IMR-90 (cell line): Measurements from ENCODE around the gene GSTA2. TPM values are rescaled to one million over a fixed set of nuclear protein-coding genes. Genes with fewer than 3 reads are reported as not detected.

Experiments used
- ATAC-seq: fragments of 200-7000 bp; cut with Tn5 transposase; 2 replicates; pipeline ENCODE4 v1.9.1; 2020; ENCODE audit warnings: low read depth, mild to moderate bottlenecking, moderate library complexity
- BruUV-seq: library from RNA; stranded (reverse); fragments of 400-500 nt; replicated peaks from 2 replicates; lab custom pipeline; 2021; lab: Mats Ljungman, UMichigan
- CTCF ChIA-PET: fragments of 300-600 bp; formaldehyde crosslinking; extraction: SDS; loops from one replicate; lab custom pipeline; 2021; ENCODE audit warnings: antibody characterized with exemption; lab: Yijun Ruan, JAX
- POLR2A ChIA-PET: fragments of 300-600 bp; sonication (Branson Sonifier 250); formaldehyde crosslinking; loops from one replicate; lab custom pipeline; 2022; ENCODE audit warnings: antibody characterized with exemption; ENCODE audit not compliant: unreplicated experiment; lab: Charles Lee
- DNase-seq: peaks from one replicate; pipeline ENCODE4 v3.0.0; 2013
- H2AFZ ChIP-seq: replicated peaks from 2 replicates; pipeline ENCODE3; 2013; ENCODE audit warnings: low read length, mild to moderate bottlenecking; ENCODE audit not compliant: poor library complexity
- H2AK5ac ChIP-seq: 2 replicates; pipeline ENCODE4 v1.6.1; 2013; ENCODE audit warnings: low read depth, low read length, inconsistent platforms
- H2AK9ac ChIP-seq: replicated peaks from 2 replicates; pipeline ENCODE3; 2013; ENCODE audit warnings: mild to moderate bottlenecking, low read depth, low read length, moderate library complexity; ENCODE audit not compliant: poor library complexity
- H2BK120ac ChIP-seq: 2 replicates; pipeline ENCODE4 v1.6.1; 2013; ENCODE audit warnings: low read depth, low read length, inconsistent platforms
- H2BK15ac ChIP-seq: 3 replicates; pipeline ENCODE4 v1.6.1; 2013; ENCODE audit warnings: low read depth, low read length, inconsistent platforms
- H2BK20ac ChIP-seq: 2 replicates; pipeline ENCODE4 v1.6.1; 2013; ENCODE audit warnings: low read depth, mild to moderate bottlenecking, inconsistent platforms, low read length, moderate library complexity
- H2BK5ac ChIP-seq: 2 replicates; pipeline ENCODE4 v1.6.1; 2013; ENCODE audit warnings: mild to moderate bottlenecking, low read depth, low read length, inconsistent platforms; ENCODE audit not compliant: poor library complexity, severe bottlenecking
- H3K14ac ChIP-seq: replicated peaks from 2 replicates; pipeline ENCODE4 v1.6.1; 2013; ENCODE audit warnings: low read depth, low read length, inconsistent platforms
- H3K18ac ChIP-seq: 2 replicates; pipeline ENCODE4 v1.6.1; 2013; ENCODE audit warnings: low read depth, low read length, control low read depth
- H3K23ac ChIP-seq: 2 replicates; pipeline ENCODE4 v1.6.1; 2013; ENCODE audit warnings: low read depth, low read length, inconsistent platforms
- H3K27ac ChIP-seq: 2 replicates; pipeline ENCODE4 v1.5.1; 2013; ENCODE audit warnings: mild to moderate bottlenecking, control low read depth, low read length; ENCODE audit not compliant: insufficient read depth
- H3K27me3 ChIP-seq: 2 replicates; pipeline ENCODE4 v1.6.1; 2013; ENCODE audit warnings: low read length; ENCODE audit not compliant: control insufficient read depth, insufficient read depth
- H3K36me3 ChIP-seq: 2 replicates; pipeline ENCODE4 v1.6.1; 2013; ENCODE audit warnings: low read length, mixed read lengths; ENCODE audit not compliant: control insufficient read depth, insufficient read depth
- H3K4ac ChIP-seq: 2 replicates; pipeline ENCODE4 v1.6.1; 2013; ENCODE audit warnings: low read depth, low read length, inconsistent platforms
- H3K4me1 ChIP-seq: 2 replicates; pipeline ENCODE4 v1.6.1; 2013; ENCODE audit warnings: low read length, mixed read lengths; ENCODE audit not compliant: control insufficient read depth, insufficient read depth
- H3K4me2 ChIP-seq: 2 replicates; pipeline ENCODE4 v1.6.1; 2013; ENCODE audit warnings: low read depth, mild to moderate bottlenecking, control low read depth, low read length, moderate library complexity
- H3K4me3 ChIP-seq: 2 replicates; pipeline ENCODE4 v1.5.1; 2013; ENCODE audit warnings: low read depth, mild to moderate bottlenecking, control low read depth, low read length, moderate library complexity; ENCODE audit not compliant: insufficient read depth
- H3K56ac ChIP-seq: 2 replicates; pipeline ENCODE4 v1.6.1; 2013; ENCODE audit warnings: low read length, inconsistent platforms; ENCODE audit not compliant: insufficient read depth; ENCODE audit errors: extremely low read depth
- H3K79me1 ChIP-seq, 2 experiments: 2 replicates each; pipeline ENCODE4 v1.6.1; 2013; ENCODE audit warnings: low read length in 2 of 2, inconsistent platforms in 1 of 2, low read depth in 1 of 2
- H3K9ac ChIP-seq: 2 replicates; pipeline ENCODE4 v1.6.1; 2013; ENCODE audit warnings: low read depth, low read length, control low read depth
- H3K9me1 ChIP-seq: 2 replicates; pipeline ENCODE4 v1.6.1; 2013; ENCODE audit warnings: low read length, inconsistent platforms; ENCODE audit not compliant: insufficient read depth
- H3K9me3 ChIP-seq: 2 replicates; pipeline ENCODE4 v1.6.1; 2013; ENCODE audit warnings: low read length; ENCODE audit not compliant: control insufficient read depth, insufficient read depth
- H4K20me1 ChIP-seq: 2 replicates; pipeline ENCODE4 v1.6.1; 2013; ENCODE audit warnings: low read length, inconsistent platforms; ENCODE audit not compliant: insufficient read depth
- H4K5ac ChIP-seq: 2 replicates; pipeline ENCODE4 v1.6.1; 2013; ENCODE audit warnings: mild to moderate bottlenecking, low read depth, low read length, control low read depth
- H4K8ac ChIP-seq, 2 experiments: 2 replicates each; pipeline ENCODE4 v1.6.1; 2013; ENCODE audit warnings: low read depth in 2 of 2, low read length in 2 of 2, control low read depth in 1 of 2, inconsistent platforms in 1 of 2
- H4K91ac ChIP-seq: 2 replicates; pipeline ENCODE4 v1.6.1; 2013; ENCODE audit warnings: low read depth, low read length, inconsistent platforms; ENCODE audit not compliant: insufficient read depth
- CEBPB ChIP-seq: IDR thresholded peaks from 2 replicates; pipeline ENCODE4 v1.6.1; 2012; ENCODE audit warnings: low read depth, low read length, improper control_type of control experiment
- CHD1 ChIP-seq: IDR thresholded peaks from 2 replicates; pipeline ENCODE4 v1.6.1; 2012; ENCODE audit warnings: low read depth, low read length, improper control_type of control experiment
- CTCF ChIP-seq: conservative IDR thresholded peaks from 2 replicates; pipeline ENCODE4 v1.5.1; 2012; ENCODE audit warnings: mild to moderate bottlenecking, low read depth, low read length, improper control_type of control experiment
- FOS ChIP-seq: fragments of 150-350 bp; IDR thresholded peaks from 2 replicates; pipeline ENCODE4 v1.6.1; 2016; ENCODE audit warnings: low read depth, low read length
- MAFK ChIP-seq: IDR thresholded peaks from 2 replicates; pipeline ENCODE4 v1.6.1; 2012; ENCODE audit warnings: low read depth, low read length, improper control_type of control experiment
- MAZ ChIP-seq: IDR thresholded peaks from 2 replicates; pipeline ENCODE4 v1.6.1; 2012; ENCODE audit warnings: low read depth, mild to moderate bottlenecking, low read length, improper control_type of control experiment, moderate library complexity, borderline replicate concordance
- NFE2L2 ChIP-seq: fragments of 150-350 bp; IDR thresholded peaks from 2 replicates; pipeline ENCODE4 v1.6.1; 2016; ENCODE audit warnings: low read depth, mild to moderate bottlenecking, low read length
- RFX5 ChIP-seq: IDR thresholded peaks from 2 replicates; pipeline ENCODE4 v1.8.0; 2012; ENCODE audit warnings: low read depth, mild to moderate bottlenecking, low read length, moderate library complexity
- SMC3 ChIP-seq: fragments of 150-350 bp; IDR thresholded peaks from 2 replicates; pipeline ENCODE4 v1.6.1; 2016; ENCODE audit warnings: low read depth, mild to moderate bottlenecking, antibody characterized with exemption, low read length, moderate library complexity
- WGBS, 2 experiments: methylation state at CpG; one replicate each; pipeline versions ENCODE4 v1.1.5 to v1.1.7; 2013; ENCODE audit warnings: missing lambda C conversion rate in 2 of 2; ENCODE audit not compliant: insufficient read length in 1 of 2; ENCODE audit errors: extremely low coverage in 2 of 2; 5-methylcytosine and 5-hydroxymethylcytosine counted together
- dilution Hi-C: fragments of 300-500 bp; cut with HindIII; formaldehyde crosslinking; loops from one replicate; pipeline ENCODE4 v1.14.3; 2018; ENCODE audit warnings: low sequenced_read_pairs; ENCODE audit not compliant: unreplicated experiment
- in situ Hi-C: fragments of 300-500 bp; cut with MboI; formaldehyde crosslinking; loops from 3 replicates; pipeline ENCODE4 v1.14.3; 2019; ENCODE audit warnings: low sequenced_read_pairs, inconsistent platforms, mixed read lengths
- intact Hi-C: fragments of 100-400 bp; cut with micrococcal nuclease; formaldehyde crosslinking; loops from 2 replicates; pipeline ENCODE4 v1.10.0; 2022
- polyA plus RNA-seq, 3 experiments: library from polyadenylated mRNA; depleted of rRNA; stranded (reverse); fragments of >200 nt; gene quantifications; 2 replicates each; pipeline ENCODE4 v1.2.3, GENCODE V29; 2012; ENCODE audit warnings: low replicate concordance in 1 of 3
- total RNA-seq: library from RNA; depleted of rRNA; stranded (reverse); fragments of >200 nt; gene quantifications from 2 replicates; pipeline ENCODE4 v1.2.3, GENCODE V29; 2012
- TF ChIP-seq, protein P1 (sequence below): fragments of 150-350 bp; IDR thresholded peaks from 2 replicates; pipeline ENCODE4 v1.6.1; 2016; ENCODE audit warnings: low read depth, mild to moderate bottlenecking, low read length, moderate library complexity, borderline replicate concordance

Gene GSTA2
- total and polyA plus RNA-seq, 2 of the 4 experiments (the other 2 are of a cell fraction) = not detected

DNA sequence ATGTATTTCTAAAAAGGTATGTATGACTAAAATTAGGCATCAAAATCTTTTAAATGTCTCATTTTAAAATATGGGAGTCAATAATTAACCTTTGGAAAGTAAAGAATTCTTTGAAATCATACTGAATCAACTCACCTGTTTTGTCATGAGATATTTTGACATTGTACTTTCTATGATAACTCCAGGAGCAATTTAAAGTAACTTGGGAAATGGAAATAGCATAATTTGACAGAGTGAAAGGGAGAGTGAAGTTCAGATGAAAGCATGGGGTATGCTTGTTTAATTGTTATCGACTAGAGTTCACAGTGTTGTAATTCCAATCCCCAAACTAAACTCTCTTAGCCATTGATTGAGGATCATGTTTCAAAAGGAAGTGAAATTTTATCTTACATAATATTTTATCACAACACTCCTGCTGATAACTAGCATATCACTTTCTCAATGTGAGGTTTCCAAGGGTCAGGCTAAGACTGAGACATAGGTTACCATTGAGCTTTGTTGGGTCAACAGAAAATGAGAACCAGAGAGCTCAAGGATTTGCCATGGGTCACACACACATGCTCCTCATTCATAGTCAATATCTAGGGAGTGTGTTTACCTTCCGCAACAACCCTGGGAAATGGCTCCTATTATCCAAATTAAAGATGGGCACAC is 38.0 kb upstream of the GSTA2 start:
- Histone ChIP-seq H2AFZ (no peak overlapping the region), H3K4ac (no peak overlapping the region), H3K79me1 (no peaks in the 10 kb centered on the region), H3K9ac (no peak overlapping the region), H2BK120ac (no peak overlapping the region), H3K27ac (no peak overlapping the region), H4K20me1 (no peaks in the 10 kb centered on the region), H3K9me3 (no peaks in the 10 kb centered on the region), H3K36me3 (no peaks in the 10 kb centered on the region), H4K5ac (no peak overlapping the region), H3K4me3 (no peak overlapping the region), H4K91ac (no peak overlapping the region), H3K4me1 (no peaks in the 10 kb centered on the region), H2BK15ac (no peak overlapping the region), H3K18ac (no peak overlapping the region), H3K9me1 (no peaks in the 10 kb centered on the region), H2BK5ac (no peak overlapping the region), H3K14ac (no peak overlapping the region), H3K23ac (no peak overlapping the region), H2BK20ac (no peak overlapping the region), H3K56ac (no peak overlapping the region), H2AK9ac (no peak overlapping the region), H2AK5ac (no peak overlapping the region), H4K8ac (no peak overlapping the region), H3K4me2 (no peak overlapping the region), H3K27me3 (peaks cover 6% of the 10 kb centered on the region)
- in situ Hi-C loops = no loop called here
- no TSS peak for BruUV-seq
- POLR2A ChIA-PET = no interaction called here
- no peak for TF ChIP-seq CTCF
- TF ChIP-seq MAZ = no peak
- TF ChIP-seq NFE2L2 = no peak
- no peak for TF ChIP-seq FOS
- TF ChIP-seq MAFK = no peak
- TF ChIP-seq, protein P1, sequence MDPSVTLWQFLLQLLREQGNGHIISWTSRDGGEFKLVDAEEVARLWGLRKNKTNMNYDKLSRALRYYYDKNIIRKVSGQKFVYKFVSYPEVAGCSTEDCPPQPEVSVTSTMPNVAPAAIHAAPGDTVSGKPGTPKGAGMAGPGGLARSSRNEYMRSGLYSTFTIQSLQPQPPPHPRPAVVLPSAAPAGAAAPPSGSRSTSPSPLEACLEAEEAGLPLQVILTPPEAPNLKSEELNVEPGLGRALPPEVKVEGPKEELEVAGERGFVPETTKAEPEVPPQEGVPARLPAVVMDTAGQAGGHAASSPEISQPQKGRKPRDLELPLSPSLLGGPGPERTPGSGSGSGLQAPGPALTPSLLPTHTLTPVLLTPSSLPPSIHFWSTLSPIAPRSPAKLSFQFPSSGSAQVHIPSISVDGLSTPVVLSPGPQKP = no peak
- TF ChIP-seq CHD1 = no peak
- TF ChIP-seq RFX5 = no peak
- no peak for TF ChIP-seq CEBPB
- no peak for TF ChIP-seq SMC3
- intact Hi-C loops = no loop called here
- ATAC-seq = no peak
- dilution Hi-C loops = no loop called here
- no peak for DNase-seq
- CTCF ChIA-PET = no interaction called here
- no CpG with 5 or more reads among the region's 2 CpGs for WGBS, 2 experiments
